ENCODE measurements around the gene ITGAD. TPM values are rescaled to one million over a fixed set of nuclear protein-coding genes. Genes with fewer than 3 reads are reported as not detected.

The ITGAD gene
- total RNA-seq, 2 donors from 2014 or later, result not detected

DNA sequence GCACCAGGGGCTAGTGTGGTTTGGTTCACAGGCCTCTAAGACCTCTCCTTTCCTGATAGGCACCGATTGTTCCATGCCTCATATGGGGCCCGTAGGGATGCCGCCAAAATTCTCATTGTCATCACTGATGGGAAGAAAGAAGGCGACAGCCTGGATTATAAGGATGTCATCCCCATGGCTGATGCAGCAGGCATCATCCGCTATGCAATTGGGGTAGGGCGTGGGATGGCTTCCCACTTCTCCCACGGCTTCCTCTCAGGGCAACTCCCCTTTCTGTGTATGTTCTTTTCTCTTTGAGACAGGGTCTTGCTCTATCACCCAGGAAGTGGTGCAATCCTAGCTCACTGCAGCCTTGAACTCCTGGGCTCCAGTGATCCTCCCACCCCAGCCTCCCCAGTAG lies 32.9 kb upstream of the ITGAD start:
- Mint-ChIP-seq H3K9me3 (no peaks in the 10 kb centered on the region), H3K27me3 (no peaks in the 10 kb centered on the region), H3K27ac (no peak overlapping the region), H3K4me3 (no peak overlapping the region), H3K4me1 (peaks cover 14% of the 10 kb centered on the region), H3K36me3 (ENCODE audit: low read depth) (no peaks in the 10 kb centered on the region)
- ATAC-seq (replicated peaks), result no peak

DNA sequence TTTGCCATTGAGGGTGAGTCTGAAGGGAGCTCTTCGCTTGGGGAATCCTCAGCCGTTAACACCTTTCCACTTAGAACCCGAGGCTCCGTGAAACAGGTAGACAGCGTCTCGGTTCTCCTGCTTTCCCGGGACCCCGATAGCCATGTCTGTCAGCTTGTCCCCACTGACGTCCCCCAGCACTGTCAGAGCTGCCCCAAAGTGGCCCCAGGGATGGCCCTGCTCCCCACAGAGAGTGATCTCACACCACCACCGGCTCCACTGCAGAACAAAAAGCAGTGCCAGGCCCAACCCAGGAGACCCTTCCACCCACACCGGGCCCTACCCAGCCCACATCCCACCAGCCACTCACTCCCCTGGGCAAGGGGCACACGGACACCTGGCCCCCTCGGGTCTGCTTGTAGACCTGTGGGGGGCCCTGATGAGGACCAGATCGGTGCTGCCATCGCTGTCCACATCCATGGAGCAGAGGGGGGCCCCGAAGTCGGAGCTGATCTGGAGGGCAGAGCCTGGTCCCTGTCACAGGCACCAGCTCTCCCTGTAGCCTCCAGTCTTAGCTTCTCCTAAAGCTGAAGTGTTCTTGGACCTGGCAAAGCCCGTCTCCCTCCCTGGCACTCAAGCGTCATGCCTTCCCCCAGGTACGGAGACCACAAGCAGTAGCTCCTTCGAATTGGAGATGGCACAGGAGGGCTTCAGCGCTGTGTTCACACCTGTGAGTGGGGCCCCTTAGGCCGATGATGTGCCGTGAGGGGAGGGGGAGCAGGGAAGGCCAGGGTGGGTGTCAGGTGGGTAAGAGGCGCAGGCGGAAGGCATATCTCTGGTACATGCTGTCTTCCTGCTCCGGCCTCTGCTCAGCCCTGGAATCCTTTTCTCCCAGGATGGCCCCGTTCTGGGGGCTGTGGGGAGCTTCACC lies 31.7 kb upstream of the ITGAD start:
- no peak overlapping the region for H3K27ac Mint-ChIP-seq
- no peaks in the 10 kb centered on the region for H3K27me3 Mint-ChIP-seq
- H3K9me3 Mint-ChIP-seq, result no peaks in the 10 kb centered on the region
- peaks cover 12% of the 10 kb centered on the region for H3K4me1 Mint-ChIP-seq
- no peak for ATAC-seq (replicated peaks)
- H3K36me3 Mint-ChIP-seq (ENCODE audit: low read depth), result no peaks in the 10 kb centered on the region
- no peak overlapping the region for H3K4me3 Mint-ChIP-seq

- Mint-ChIP-seq H3K9me3 (no peaks in the 10 kb centered on the region), H3K27me3 (no peaks in the 10 kb centered on the region), H3K4me1 (peaks cover 13% of the 10 kb centered on the region), H3K4me3 (no peak overlapping the region), H3K36me3 (ENCODE audit: low read depth) (no peaks in the 10 kb centered on the region), H3K27ac (no peak overlapping the region)
- no peak for ATAC-seq (replicated peaks)
Measured at GRCh38 chr16:31362476-31363405, 30.4 kb upstream of the ITGAD start.

DNA sequence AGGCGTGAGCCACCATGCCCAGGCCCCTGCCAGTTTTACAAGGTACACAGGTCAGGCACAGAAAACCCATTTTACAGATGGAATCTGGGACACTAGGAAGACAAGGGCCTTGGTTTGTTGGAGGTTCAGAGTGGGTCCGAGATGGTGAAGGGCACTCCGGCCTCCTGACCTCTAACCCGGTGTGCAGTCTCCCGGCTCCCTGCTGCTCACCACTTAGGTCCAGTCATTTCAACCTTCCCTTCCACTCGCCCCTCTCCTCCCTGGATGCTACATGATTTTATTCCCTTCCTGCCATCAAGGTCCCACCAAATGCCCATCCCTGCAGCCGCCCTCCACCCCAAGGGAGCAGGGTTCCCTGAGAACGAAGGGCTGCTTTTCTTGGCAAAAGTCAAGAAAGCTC lies 29.4 kb upstream of the ITGAD start:
- no peaks in the 10 kb centered on the region for H3K36me3 Mint-ChIP-seq (ENCODE audit: low read depth)
- H3K9me3 Mint-ChIP-seq, result no peaks in the 10 kb centered on the region
- peaks cover 10% of the 10 kb centered on the region for H3K4me1 Mint-ChIP-seq
- H3K27ac Mint-ChIP-seq, result no peak overlapping the region
- no peaks in the 10 kb centered on the region for H3K27me3 Mint-ChIP-seq
- no peak overlapping the region for H3K4me3 Mint-ChIP-seq
- no peak for ATAC-seq (replicated peaks)

GRCh38 chr16:31364421-31364820 lies 28.7 kb upstream of the ITGAD start:
- no peak overlapping the region for H3K4me3 Mint-ChIP-seq
- no peaks in the 10 kb centered on the region for H3K9me3 Mint-ChIP-seq
- no peak overlapping the region for H3K27ac Mint-ChIP-seq
- H3K4me1 Mint-ChIP-seq, result peaks cover 10% of the 10 kb centered on the region
- no peaks in the 10 kb centered on the region for H3K36me3 Mint-ChIP-seq (ENCODE audit: low read depth)
- no peak for ATAC-seq (replicated peaks)
- no peaks in the 10 kb centered on the region for H3K27me3 Mint-ChIP-seq

GRCh38 chr16:31365131-31365865 lies 27.8 kb upstream of the ITGAD start:
- Mint-ChIP-seq H3K4me1 (peaks cover 10% of the 10 kb centered on the region), H3K36me3 (ENCODE audit: low read depth) (no peaks in the 10 kb centered on the region), H3K27ac (no peak overlapping the region), H3K4me3 (no peak overlapping the region), H3K27me3 (no peaks in the 10 kb centered on the region), H3K9me3 (no peaks in the 10 kb centered on the region)
- peak; percentile 66 for ATAC-seq (replicated peaks)

- H3K27ac Mint-ChIP-seq, result no peak overlapping the region
- H3K4me1 Mint-ChIP-seq, result peaks cover 10% of the 10 kb centered on the region
- no peaks in the 10 kb centered on the region for H3K36me3 Mint-ChIP-seq (ENCODE audit: low read depth)
Measured at GRCh38 chr16:31367853-31368252, 25.3 kb upstream of the ITGAD start.

GRCh38 chr16:31371008-31371407 lies 22.1 kb upstream of the ITGAD start:
- Mint-ChIP-seq H3K4me1 (peaks cover 5% of the 10 kb centered on the region), H3K36me3 (ENCODE audit: low read depth) (no peaks in the 10 kb centered on the region), H3K27ac (no peak overlapping the region), H3K4me3 (no peak overlapping the region), H3K9me3 (no peaks in the 10 kb centered on the region), H3K27me3 (peaks cover 3% of the 10 kb centered on the region)
- ATAC-seq (replicated peaks), result no peak

More at GRCh38 chr16:31367853-31368252, 25.3 kb upstream of the ITGAD start:
- Mint-ChIP-seq H3K27me3 (peaks cover 3% of the 10 kb centered on the region), H3K9me3 (no peaks in the 10 kb centered on the region), H3K4me3 (no peak overlapping the region)
- no peak for ATAC-seq (replicated peaks)

DNA sequence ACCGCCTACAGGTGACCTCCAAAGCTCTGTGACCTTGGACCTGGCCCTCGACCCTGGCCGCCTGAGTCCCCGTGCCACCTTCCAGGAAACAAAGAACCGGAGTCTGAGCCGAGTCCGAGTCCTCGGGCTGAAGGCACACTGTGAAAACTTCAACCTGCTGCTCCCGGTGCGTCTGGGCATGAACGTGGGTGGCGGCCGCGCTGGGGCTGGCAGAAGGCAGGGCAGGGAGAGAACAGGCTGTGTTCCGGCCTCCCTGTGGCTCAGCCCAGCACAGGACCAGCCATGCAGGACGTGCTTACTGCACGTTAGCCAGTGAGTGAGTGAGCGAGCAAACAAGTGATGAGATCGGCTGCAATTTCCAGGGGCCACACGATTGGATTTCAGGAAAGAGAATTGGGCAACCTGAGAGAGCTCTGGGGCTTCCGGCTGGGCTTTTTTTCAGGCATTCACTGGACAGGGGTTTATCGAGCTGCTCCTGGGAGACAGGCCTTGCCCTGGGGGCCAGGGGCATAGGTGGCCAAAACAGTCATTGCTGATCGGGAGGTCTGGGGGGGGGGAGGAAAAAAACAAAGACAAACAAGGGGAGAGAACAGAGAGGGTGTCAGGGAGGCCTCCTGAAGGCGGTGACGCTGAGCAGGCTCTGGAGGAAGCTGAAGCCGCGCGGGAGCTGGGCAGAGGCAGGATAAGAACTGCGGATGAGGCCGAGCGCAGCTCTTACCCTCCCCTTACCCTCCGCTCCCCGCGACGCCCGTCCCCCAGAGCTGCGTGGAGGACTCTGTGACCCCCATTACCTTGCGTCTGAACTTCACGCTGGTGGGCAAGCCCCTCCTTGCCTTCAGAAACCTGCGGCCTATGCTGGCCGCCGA lies 21.3 kb upstream of the ITGAD start:
- H3K36me3 Mint-ChIP-seq (ENCODE audit: low read depth), result no peaks in the 10 kb centered on the region
- peaks cover 3% of the 10 kb centered on the region for H3K27me3 Mint-ChIP-seq
- peaks cover 2% of the 10 kb centered on the region for H3K4me1 Mint-ChIP-seq
- H3K4me3 Mint-ChIP-seq, result no peak overlapping the region
- no peak for ATAC-seq (replicated peaks)
- no peak overlapping the region for H3K27ac Mint-ChIP-seq
- no peaks in the 10 kb centered on the region for H3K9me3 Mint-ChIP-seq

- no peak for ATAC-seq (replicated peaks)
Measured at GRCh38 chr16:31373235-31373634, 19.9 kb upstream of the ITGAD start.

DNA sequence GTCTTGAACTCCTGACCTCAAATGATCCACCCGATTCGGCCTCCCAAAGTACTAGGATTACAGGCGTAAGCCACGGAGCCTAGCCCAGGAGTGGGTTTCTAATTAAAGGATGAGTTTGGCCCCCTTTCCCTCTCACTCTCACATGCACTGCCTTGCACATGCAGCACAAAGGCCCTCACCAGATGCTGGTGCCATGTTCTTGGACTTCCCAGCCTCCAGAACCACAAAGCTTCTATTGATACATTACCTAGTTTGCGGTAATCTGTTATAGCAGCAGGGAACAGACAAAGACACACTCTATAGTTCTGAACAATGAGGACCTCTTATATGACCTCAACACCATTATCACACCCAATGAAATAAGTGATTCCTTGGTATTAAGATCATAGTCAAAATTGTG lies 17.9 kb upstream of the ITGAD start:
- Mint-ChIP-seq H3K27me3 (peaks cover 3% of the 10 kb centered on the region), H3K4me1 (no peaks in the 10 kb centered on the region), H3K27ac (no peak overlapping the region), H3K4me3 (no peak overlapping the region), H3K36me3 (ENCODE audit: low read depth) (no peaks in the 10 kb centered on the region), H3K9me3 (no peaks in the 10 kb centered on the region)
- ATAC-seq (replicated peaks), result no peak

More at GRCh38 chr16:31373235-31373634, 19.9 kb upstream of the ITGAD start:
- no peaks in the 10 kb centered on the region for H3K36me3 Mint-ChIP-seq (ENCODE audit: low read depth)
- no peaks in the 10 kb centered on the region for H3K9me3 Mint-ChIP-seq
- peaks cover 3% of the 10 kb centered on the region for H3K27me3 Mint-ChIP-seq
- H3K27ac Mint-ChIP-seq, result no peak overlapping the region
- no peaks in the 10 kb centered on the region for H3K4me1 Mint-ChIP-seq
- no peak overlapping the region for H3K4me3 Mint-ChIP-seq

DNA sequence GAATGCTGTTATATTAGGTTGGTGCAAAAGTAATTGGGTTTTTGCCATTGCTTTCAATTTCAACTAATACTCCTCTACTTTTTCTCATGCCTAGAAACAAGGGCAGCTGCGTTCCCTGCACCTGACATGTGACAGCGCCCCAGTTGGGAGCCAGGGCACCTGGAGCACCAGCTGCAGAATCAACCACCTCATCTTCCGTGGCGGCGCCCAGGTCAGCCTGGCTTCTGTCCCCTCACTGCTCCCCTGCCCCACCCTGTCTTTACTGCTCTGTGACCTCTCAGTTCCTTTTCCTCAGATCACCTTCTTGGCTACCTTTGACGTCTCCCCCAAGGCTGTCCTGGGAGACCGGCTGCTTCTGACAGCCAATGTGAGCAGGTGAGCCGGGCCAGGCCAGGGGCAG lies 16.4 kb upstream of the ITGAD start:
- Mint-ChIP-seq H3K9me3 (no peaks in the 10 kb centered on the region), H3K36me3 (ENCODE audit: low read depth) (no peaks in the 10 kb centered on the region), H3K27ac (no peak overlapping the region), H3K27me3 (no peaks in the 10 kb centered on the region), H3K4me3 (no peak overlapping the region), H3K4me1 (no peaks in the 10 kb centered on the region)
- no peak for ATAC-seq (replicated peaks)

GRCh38 chr16:31377210-31377903 lies 15.8 kb upstream of the ITGAD start:
- H3K4me1 Mint-ChIP-seq, result peaks cover 1% of the 10 kb centered on the region
- ATAC-seq (replicated peaks), result no peak
- H3K27ac Mint-ChIP-seq, result no peak overlapping the region

More at GRCh38 chr16:31377210-31377903, 15.8 kb upstream of the ITGAD start:
- H3K4me3 Mint-ChIP-seq, result no peak overlapping the region
- peaks cover 1% of the 10 kb centered on the region for H3K27me3 Mint-ChIP-seq
- H3K9me3 Mint-ChIP-seq, result no peaks in the 10 kb centered on the region
- H3K36me3 Mint-ChIP-seq (ENCODE audit: low read depth), result no peaks in the 10 kb centered on the region

Measured in activated T-helper 17 cell treated with anti-CD3 and anti-CD28 coated beads, Interleukin-2, amount 50 U/mL, for 72 hours (primary cell).